RPMI8226 (cell line): ENCODE data around the gene EVA1A.

Experiments used
- DNase-seq: peaks from one replicate; pipeline ENCODE4 v3.0.0-alpha.2; 2015

The EVA1A gene

GRCh38 chr2:75560768-75561565 is at the start of gene EVA1A:
Gene EVA1A (minus strand): TSS chr2:75560939. CDS start chr2:75518140, 42,799 bp downstream.
- DNase-seq: no peak

- no peak for DNase-seq
These were observed 49.3 kb upstream of the EVA1A start for GRCh38 chr2:75609937-75610508.

DNA sequence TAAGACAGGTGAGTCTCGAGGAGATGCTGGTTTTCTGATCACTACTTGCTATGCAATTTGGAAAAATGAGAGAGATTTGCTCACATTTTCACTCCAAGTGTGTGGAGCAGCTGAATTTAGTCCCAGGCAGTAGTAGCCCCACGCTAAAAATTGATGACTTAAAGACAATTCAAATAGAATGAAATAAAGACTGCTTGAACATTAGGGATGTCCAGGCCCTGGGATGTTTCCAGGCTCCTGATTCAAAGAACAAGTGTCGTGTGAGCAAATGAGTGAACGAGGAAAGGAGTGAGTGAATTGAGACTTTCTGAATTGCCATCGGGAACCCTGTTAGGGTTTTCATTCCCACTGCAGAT is 48.6 kb upstream of the EVA1A start:
- DNase-seq: no peak

- peak; percentile 55 for DNase-seq
These were observed 48.1 kb upstream of the EVA1A start for GRCh38 chr2:75608684-75609333.

- DNase-seq: no peak
These were observed 47.4 kb upstream of the EVA1A start for GRCh38 chr2:75607988-75608683.

GRCh38 chr2:75607400-75607798 is 46.7 kb upstream of the EVA1A start:
- no peak for DNase-seq

DNA sequence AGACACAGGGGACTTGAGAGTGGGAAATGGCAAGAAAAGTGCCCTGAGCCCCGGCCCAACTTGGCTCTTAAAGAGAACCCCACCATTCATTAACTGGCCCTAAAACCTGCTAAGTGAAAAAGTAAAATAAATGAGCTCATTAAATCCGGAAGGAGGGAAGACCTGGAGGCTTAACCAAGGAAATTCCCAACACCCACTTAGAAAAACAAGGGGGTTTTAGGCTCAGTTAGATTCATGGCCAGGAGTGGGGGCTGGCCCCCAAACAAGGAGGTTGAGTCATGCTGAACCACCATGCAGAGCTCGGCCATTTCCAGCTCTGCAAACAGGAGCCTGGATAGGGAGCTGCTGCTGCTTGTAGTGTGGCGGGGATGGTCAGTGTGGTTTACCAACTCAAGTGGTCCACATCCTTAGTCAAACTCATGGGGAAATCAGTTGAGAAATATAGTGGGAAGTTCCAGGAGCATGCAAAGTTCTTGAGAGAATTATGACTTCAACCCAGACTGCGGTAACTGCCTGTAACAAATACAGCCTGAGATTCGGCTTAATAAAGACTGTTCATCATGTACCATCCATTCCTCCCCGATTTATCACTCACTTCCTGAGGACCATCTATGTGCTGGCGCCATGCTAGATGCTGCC is 46.1 kb upstream of the EVA1A start:
- no peak for DNase-seq

GRCh38 chr2:75605770-75606529 is 45.2 kb upstream of the EVA1A start:
- no peak for DNase-seq

- no peak for DNase-seq
These were observed 43.7 kb upstream of the EVA1A start for GRCh38 chr2:75604484-75604883.

DNA sequence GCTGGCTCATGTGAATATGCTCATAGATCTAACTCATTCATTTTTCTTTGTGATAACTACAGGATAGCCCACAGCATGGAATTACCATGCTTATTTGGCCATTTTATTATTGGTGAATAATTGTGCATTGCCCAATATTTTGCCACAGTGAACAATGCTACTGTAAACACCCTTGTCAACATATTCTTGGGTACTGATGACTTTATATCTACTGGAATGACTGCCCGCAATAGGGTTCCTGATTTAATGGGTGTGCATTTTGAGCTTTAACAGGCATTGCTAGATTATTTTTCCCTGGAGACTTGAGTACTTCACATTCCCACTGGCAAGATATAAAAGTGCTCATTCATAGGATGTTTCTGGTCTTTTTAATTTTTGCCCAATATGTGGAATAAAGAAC is 42.7 kb upstream of the EVA1A start:
- DNase-seq: no peak

DNA sequence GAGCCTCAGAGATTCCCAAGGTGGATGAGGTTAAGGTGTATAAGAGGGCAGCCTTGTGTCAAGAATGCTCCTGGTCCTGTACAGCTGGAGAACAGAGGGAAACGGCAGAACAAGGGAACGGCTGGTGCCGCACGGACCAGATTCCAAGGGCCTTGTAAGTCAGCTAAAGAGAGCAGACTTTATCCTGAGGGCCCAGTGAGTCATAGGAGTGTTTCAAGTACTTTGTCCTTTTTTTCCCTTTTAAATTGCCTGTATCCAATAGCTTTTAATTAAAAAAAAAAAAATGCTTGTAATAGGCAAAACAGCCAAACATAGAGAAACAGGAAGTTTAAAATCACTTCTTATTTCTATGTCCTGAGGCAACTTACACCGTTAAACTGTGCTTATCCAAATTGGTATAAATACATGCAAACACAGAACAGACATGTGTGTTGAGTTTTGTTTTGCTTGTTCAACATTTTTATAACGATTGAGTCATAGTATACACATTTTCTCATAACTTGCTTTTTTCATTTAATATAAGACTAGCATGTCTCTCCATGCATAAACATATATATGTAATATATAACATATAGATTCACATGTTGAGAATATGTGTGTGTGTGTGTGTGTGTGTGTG is 42.1 kb upstream of the EVA1A start:
- no peak for DNase-seq

- DNase-seq: no peak
These were observed 39.8 kb upstream of the EVA1A start for GRCh38 chr2:75600461-75601011.

GRCh38 chr2:75598589-75599155 is 37.9 kb upstream of the EVA1A start:
- DNase-seq: no peak

- DNase-seq: no peak
These were observed 37.2 kb upstream of the EVA1A start for GRCh38 chr2:75597949-75598348.

GRCh38 chr2:75596784-75597183 is 36.0 kb upstream of the EVA1A start:
- DNase-seq: no peak

GRCh38 chr2:75595541-75596395 is 35.0 kb upstream of the EVA1A start:
- no peak for DNase-seq

DNA sequence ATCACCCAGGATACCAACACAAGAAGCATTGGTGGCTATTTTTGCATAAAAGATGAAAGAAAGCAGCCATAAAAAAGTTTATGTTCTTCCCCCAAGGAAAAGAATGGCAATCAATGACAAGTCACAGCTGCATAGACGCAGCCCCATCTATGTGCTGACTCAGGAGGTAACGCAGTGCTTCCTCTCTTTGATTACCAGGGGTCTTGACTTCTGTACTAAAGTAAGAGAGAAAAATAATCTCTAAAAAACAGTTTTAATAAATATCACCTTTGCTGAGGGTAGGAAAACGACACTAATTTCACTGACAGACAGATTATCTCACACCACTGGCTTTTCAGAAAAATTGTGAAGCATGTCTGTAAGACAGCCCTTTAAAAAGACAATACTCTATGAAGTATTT is 33.9 kb upstream of the EVA1A start:
- no peak for DNase-seq

DNA sequence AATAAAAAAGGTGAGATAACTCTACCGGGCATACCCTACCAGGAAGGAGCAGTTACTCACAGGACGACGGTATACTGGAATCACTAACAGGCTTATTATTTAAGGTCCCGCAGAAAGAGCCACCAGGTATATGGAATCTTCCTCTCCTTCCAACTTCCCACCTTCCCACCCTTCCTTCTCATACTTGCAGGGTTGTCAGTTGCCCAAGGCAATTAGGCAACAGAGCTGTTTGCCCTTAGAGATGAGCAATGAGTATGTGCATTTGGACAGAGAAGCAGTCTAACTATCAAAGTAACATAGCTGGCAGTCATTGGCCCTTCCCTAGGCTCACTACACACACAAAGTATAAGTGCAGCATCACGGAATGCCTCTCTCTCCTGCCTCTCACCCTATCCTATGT is 32.1 kb upstream of the EVA1A start:
- DNase-seq: no peak

DNA sequence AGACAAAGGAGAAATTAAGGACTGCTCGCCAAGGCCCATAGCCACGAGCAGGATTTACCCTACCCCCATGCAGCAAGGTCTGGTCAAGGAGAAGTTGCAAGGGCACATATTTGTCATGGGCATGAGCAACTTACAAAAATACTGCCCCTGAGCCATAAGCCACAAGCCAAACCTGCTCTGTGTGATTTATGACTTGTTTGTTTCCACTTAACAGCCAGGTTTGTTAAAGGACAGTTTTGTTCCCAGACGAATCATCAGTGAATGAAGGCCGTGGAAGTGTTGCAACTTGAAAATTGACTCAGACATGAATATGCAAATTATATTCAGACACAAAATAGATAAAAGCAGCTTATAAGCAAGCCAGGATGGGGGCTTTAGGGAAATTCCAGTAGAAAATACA is 31.3 kb upstream of the EVA1A start:
- DNase-seq: no peak

DNA sequence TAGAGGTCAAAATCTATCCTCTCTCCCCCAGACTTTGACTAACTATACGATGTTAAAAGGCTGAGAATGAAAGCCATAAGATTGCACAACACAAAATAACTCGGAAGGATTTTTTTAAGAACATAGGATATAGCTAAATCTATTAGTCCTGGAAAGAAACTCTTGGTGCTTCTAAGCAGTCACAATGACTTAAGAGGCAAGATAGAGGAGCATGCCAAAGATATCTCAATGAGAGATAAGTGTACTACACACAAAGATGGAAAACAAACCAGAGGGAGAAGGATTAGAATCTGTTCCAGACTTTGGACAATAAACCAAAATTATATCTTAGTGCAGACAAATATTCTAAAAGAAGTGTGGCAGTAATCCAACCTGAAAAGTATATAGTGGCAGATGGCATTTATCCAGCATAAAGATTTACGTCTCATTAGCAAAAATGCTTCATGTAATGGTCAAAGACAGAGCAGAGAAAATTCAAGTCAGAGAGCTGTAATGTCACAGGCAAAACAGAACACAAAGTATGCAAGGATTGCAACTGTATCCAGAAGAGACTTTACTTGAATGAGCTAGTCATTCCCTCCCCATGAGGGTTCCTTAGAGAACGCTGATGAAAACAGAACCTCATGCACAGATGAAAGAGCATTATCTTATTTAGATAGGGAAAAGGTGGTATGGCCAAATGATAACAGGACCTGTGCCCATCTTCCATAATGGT is 28.8 kb upstream of the EVA1A start:
- no peak for DNase-seq
